Measurements from ENCODE around the gene MEGF11.

The MEGF11 gene

DNA sequence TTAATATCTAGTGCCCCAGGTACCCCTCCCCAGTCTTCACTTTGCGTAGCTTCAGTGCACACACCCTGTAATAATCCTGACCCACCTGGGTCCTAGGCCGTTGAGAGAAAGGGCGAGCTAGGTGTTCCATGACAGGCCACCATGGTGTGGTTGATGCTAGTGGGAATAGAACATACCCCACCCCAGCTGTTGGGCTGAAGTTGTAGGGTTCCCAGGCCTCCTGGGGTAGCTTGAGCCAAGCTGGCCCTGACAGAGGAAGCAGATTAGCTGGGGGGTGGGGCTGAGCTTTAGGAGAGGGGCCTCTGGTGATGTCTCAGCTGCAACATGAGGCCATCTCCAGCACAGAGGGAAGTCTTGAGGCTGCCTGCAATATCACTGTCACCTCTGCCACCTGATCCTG lies 343.7 kb downstream of the MEGF11 start:
- DNase-seq (ENCODE audit: low read depth) = no peak
- TF ChIP-seq, protein P1, sequence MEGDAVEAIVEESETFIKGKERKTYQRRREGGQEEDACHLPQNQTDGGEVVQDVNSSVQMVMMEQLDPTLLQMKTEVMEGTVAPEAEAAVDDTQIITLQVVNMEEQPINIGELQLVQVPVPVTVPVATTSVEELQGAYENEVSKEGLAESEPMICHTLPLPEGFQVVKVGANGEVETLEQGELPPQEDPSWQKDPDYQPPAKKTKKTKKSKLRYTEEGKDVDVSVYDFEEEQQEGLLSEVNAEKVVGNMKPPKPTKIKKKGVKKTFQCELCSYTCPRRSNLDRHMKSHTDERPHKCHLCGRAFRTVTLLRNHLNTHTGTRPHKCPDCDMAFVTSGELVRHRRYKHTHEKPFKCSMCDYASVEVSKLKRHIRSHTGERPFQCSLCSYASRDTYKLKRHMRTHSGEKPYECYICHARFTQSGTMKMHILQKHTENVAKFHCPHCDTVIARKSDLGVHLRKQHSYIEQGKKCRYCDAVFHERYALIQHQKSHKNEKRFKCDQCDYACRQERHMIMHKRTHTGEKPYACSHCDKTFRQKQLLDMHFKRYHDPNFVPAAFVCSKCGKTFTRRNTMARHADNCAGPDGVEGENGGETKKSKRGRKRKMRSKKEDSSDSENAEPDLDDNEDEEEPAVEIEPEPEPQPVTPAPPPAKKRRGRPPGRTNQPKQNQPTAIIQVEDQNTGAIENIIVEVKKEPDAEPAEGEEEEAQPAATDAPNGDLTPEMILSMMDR (conservative IDR thresholded peaks at IDR 0.05; ENCODE audit: low read depth, low read length) = no peak
- H3K4me3 ChIP-seq (ENCODE audit: low read length) = no peak overlapping the region

GRCh38 chr15:65908876-65909275 lies 344.7 kb downstream of the MEGF11 start:
- TF ChIP-seq, protein P1 (conservative IDR thresholded peaks at IDR 0.05; ENCODE audit: low read depth, low read length) = no peak
- H3K4me3 ChIP-seq (ENCODE audit: low read length) = no peak overlapping the region
- no peak for DNase-seq (ENCODE audit: low read depth)

GRCh38 chr15:65907661-65908060 lies 345.9 kb downstream of the MEGF11 start:
- TF ChIP-seq, protein P1 (conservative IDR thresholded peaks at IDR 0.05; ENCODE audit: low read depth, low read length) = no peak
- no peak for DNase-seq (ENCODE audit: low read depth)
- H3K4me3 ChIP-seq (ENCODE audit: low read length) = no peak overlapping the region

- no peak overlapping the region for H3K4me3 ChIP-seq (ENCODE audit: low read length)
- TF ChIP-seq, protein P1 (conservative IDR thresholded peaks at IDR 0.05; ENCODE audit: low read depth, low read length) = no peak
Observed at GRCh38 chr15:65906396-65906795, 347.2 kb downstream of the MEGF11 start.

GRCh38 chr15:65904301-65904700 lies 349.2 kb downstream of the MEGF11 start:
- no peak overlapping the region for H3K4me3 ChIP-seq (ENCODE audit: low read length)
- TF ChIP-seq, protein P1 (conservative IDR thresholded peaks at IDR 0.05; ENCODE audit: low read depth, low read length) = no peak
- DNase-seq (ENCODE audit: low read depth) = no peak

More at GRCh38 chr15:65906396-65906795, 347.2 kb downstream of the MEGF11 start:
- DNase-seq (ENCODE audit: low read depth) = no peak

GRCh38 chr15:65903296-65904073 lies 350.1 kb downstream of the MEGF11 start:
- H3K4me3 ChIP-seq (ENCODE audit: low read length) = no peak overlapping the region
- TF ChIP-seq, protein P1 (conservative IDR thresholded peaks at IDR 0.05; ENCODE audit: low read depth, low read length) = no peak
- peak; percentile 2 for DNase-seq (ENCODE audit: low read depth)

- DNase-seq (ENCODE audit: low read depth) = no peak
- H3K4me3 ChIP-seq (ENCODE audit: low read length) = no peak overlapping the region
- TF ChIP-seq, protein P1 (conservative IDR thresholded peaks at IDR 0.05; ENCODE audit: low read depth, low read length) = no peak
Observed at GRCh38 chr15:65902373-65902772, 351.2 kb downstream of the MEGF11 start.

All from retinal pigment epithelial cell (primary cell).